ENCODE data around the gene DCAF10. TPM values are rescaled to one million over a fixed set of nuclear protein-coding genes. Genes with fewer than 3 reads are reported as not detected.
"Not testable (repeated sequence)": the region's sequence is repeated elsewhere in the genome, so short reads cannot be mapped to it uniquely, and the experiment has no call there.

Gene DCAF10
- total and polyA plus RNA-seq, 10 of the 15 experiments (the other 5 are each of a cell fraction or from before 2014, with no cell fraction given), result 3.9 to 21.7 (median 9.8) TPM

DNA sequence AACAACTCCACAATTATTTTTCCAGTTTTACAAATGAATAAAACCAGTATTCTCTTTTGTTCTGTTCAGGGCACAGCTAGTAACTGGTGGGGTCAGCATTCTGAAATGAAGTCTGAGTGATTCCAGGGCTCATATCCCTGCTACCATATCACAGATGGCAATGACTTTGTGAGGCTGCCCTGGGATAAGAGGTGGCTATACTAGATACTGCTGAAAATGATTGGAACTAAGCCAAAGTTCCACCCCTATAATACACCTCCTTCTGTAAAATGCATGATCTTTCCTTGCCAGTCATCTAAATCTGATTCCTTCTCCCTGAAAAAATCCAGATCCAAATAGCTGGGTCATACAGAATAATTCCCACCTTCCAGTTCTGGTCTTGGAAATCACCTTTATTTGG is 88.9 kb downstream of the DCAF10 start (continued):
- TF ChIP-seq ATF7 (IDR thresholded peaks at IDR 0.05; ENCODE audit: low read depth), result no peak
- no peak for TF ChIP-seq DPF2 (IDR thresholded peaks at IDR 0.05)
- no peak for TF ChIP-seq POLR2A (IDR thresholded peaks at IDR 0.05; ENCODE audit: low read depth, low read length)
- TF ChIP-seq, protein P1, sequence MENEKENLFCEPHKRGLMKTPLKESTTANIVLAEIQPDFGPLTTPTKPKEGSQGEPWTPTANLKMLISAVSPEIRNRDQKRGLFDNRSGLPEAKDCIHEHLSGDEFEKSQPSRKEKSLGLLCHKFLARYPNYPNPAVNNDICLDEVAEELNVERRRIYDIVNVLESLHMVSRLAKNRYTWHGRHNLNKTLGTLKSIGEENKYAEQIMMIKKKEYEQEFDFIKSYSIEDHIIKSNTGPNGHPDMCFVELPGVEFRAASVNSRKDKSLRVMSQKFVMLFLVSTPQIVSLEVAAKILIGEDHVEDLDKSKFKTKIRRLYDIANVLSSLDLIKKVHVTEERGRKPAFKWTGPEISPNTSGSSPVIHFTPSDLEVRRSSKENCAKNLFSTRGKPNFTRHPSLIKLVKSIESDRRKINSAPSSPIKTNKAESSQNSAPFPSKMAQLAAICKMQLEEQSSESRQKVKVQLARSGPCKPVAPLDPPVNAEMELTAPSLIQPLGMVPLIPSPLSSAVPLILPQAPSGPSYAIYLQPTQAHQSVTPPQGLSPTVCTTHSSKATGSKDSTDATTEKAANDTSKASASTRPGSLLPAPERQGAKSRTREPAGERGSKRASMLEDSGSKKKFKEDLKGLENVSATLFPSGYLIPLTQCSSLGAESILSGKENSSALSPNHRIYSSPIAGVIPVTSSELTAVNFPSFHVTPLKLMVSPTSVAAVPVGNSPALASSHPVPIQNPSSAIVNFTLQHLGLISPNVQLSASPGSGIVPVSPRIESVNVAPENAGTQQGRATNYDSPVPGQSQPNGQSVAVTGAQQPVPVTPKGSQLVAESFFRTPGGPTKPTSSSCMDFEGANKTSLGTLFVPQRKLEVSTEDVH (IDR thresholded peaks at IDR 0.05; ENCODE audit: low read depth, partially characterized antibody), result no peak
- TF ChIP-seq NFYA (IDR thresholded peaks at IDR 0.05; ENCODE audit: borderline replicate concordance, low read depth, low read length), result no peak

- H4K20me1 ChIP-seq (ENCODE audit: control insufficient read depth, insufficient read depth); RAD21 ChIA-PET (ENCODE audit: unreplicated experiment); H3K27me3 ChIP-seq (replicated peaks in 1 of 2; ENCODE audit: control insufficient read depth in 2 of 2, insufficient read depth in 2 of 2, low read length in 1 of 2); FAIRE-seq; CTCF ChIA-PET; intact Hi-C loops (cut with micrococcal nuclease; ENCODE audit: unreplicated experiment); DNase-seq (ENCODE audit: low read depth, low spot score); H3K4me3 ChIP-seq; H3K9ac ChIP-seq (ENCODE audit: control insufficient read depth, insufficient read depth, low read length); H3K9me3 ChIP-seq (replicated peaks; ENCODE audit: control insufficient read depth, insufficient read depth, low read length); H2AFZ ChIP-seq (ENCODE audit: control insufficient read depth, low read depth, low read length); H3K79me2 ChIP-seq (ENCODE audit: control insufficient read depth, insufficient read depth, low read length); SMC1A ChIA-PET (ENCODE audit: uncharacterized antibody, unreplicated experiment); H3K4me1 ChIP-seq (ENCODE audit: control insufficient read depth, insufficient read depth, low read length); in situ Hi-C loops (cut with MboI); H3K4me2 ChIP-seq (ENCODE audit: control insufficient read depth, insufficient read depth); POLR2A ChIA-PET; H3K27ac ChIP-seq (ENCODE audit: control insufficient read depth, insufficient read depth); H3K36me3 ChIP-seq (ENCODE audit: control insufficient read depth in 2 of 2, insufficient read depth in 2 of 2, low read length in 1 of 2); ATAC-seq; BruUV-seq (replicated peaks): not testable (repeated sequence)
- WGBS (ENCODE audit: insufficient coverage, insufficient replicate concordance, low lambda C conversion rate, missing lambda C conversion rate), result 97% methylated on average over 14 of the region's 17 CpGs
Observed at GRCh38 chr9:37891042-37891441, 90.4 kb downstream of the DCAF10 start.

All from GM12878 (cell line).